PC-9 (cell line): Measurements from ENCODE around the gene MTRF1. TPM values are rescaled to one million over a fixed set of nuclear protein-coding genes. Genes with fewer than 3 reads are reported as not detected.

Experiments
- BruUV-seq: library from RNA; stranded (reverse); fragments of 400-500 nt; replicated peaks from 2 replicates; lab custom pipeline; 2021; lab: Mats Ljungman, UMichigan
- CTCF ChIA-PET: fragments of 300-600 bp; sonication (Branson Sonifier 250); formaldehyde crosslinking; loops from one replicate; lab custom pipeline; 2022; ENCODE audit warnings: antibody characterized with exemption; lab: Charles Lee
- POLR2A ChIA-PET: fragments of 300-600 bp; sonication (Branson Sonifier 250); formaldehyde crosslinking; loops from one replicate; lab custom pipeline; 2022; ENCODE audit warnings: antibody characterized with exemption; ENCODE audit not compliant: unreplicated experiment; lab: Charles Lee
- DNase-seq, 2 experiments: peaks; one replicate each; pipeline versions ENCODE4 v3.0.0 to v3.0.0-alpha.2; 2015 to 2022; ENCODE audit warnings: mixed read lengths in 1 of 2
- H2AFZ ChIP-seq: fragments of 200-600 bp; sonication (generic); 2 replicates; pipeline ENCODE4 v1.8.1; 2017; ENCODE audit warnings: antibody characterized with exemption
- H3F3A ChIP-seq: fragments of 200-600 bp; sonication (generic); 2 replicates; pipeline ENCODE4 v1.8.1; 2017; ENCODE audit warnings: antibody characterized with exemption, mild to moderate bottlenecking, low read depth; ENCODE audit not compliant: insufficient read depth
- H3K27ac ChIP-seq: fragments of 200-600 bp; sonication (generic); 2 replicates; pipeline ENCODE4 v1.6.1; 2016; ENCODE audit warnings: mixed run types
- H3K27me3 ChIP-seq: fragments of 200-600 bp; sonication (generic); 2 replicates; pipeline ENCODE4 v1.6.1; 2016; ENCODE audit warnings: low read depth, mixed run types; ENCODE audit not compliant: insufficient read depth
- H3K36me3 ChIP-seq: fragments of 200-600 bp; sonication (generic); 2 replicates; pipeline ENCODE4 v1.6.1; 2016; ENCODE audit warnings: low read depth, mixed run types
- H3K4me1 ChIP-seq: fragments of 200-600 bp; sonication (generic); replicated peaks from 2 replicates; pipeline ENCODE4 v1.6.1; 2016; ENCODE audit warnings: mixed run types; ENCODE audit not compliant: insufficient read depth
- H3K4me2 ChIP-seq: fragments of 200-600 bp; sonication (generic); 2 replicates; pipeline ENCODE4 v1.6.1; 2017; ENCODE audit warnings: mixed run types
- H3K4me3 ChIP-seq: fragments of 200-600 bp; sonication (generic); 2 replicates; pipeline ENCODE4 v1.6.1; 2016; ENCODE audit warnings: mixed run types
- H3K79me2 ChIP-seq: fragments of 200-600 bp; sonication (generic); 2 replicates; pipeline ENCODE4 v1.6.1; 2017; ENCODE audit warnings: low read depth, mixed run types
- H3K9me2 ChIP-seq: fragments of 200-600 bp; sonication (generic); 2 replicates; pipeline ENCODE4 v1.8.1; 2017; ENCODE audit warnings: mild to moderate bottlenecking; ENCODE audit not compliant: insufficient read depth
- H3K9me3 ChIP-seq: fragments of 200-600 bp; sonication (generic); 2 replicates; pipeline ENCODE4 v1.8.1; 2016; ENCODE audit warnings: low read depth; ENCODE audit not compliant: insufficient read depth
- H4K20me1 ChIP-seq: fragments of 200-600 bp; sonication (generic); 2 replicates; pipeline ENCODE4 v1.8.1; 2017; ENCODE audit not compliant: insufficient read depth
- CTCF ChIP-seq: fragments of 200-600 bp; sonication (generic); conservative IDR thresholded peaks from 2 replicates; pipeline ENCODE4 v1.6.1; 2017; ENCODE audit warnings: mixed run types, antibody characterized with exemption, mild to moderate bottlenecking, moderate library complexity
- EZH2 ChIP-seq: fragments of 200-600 bp; sonication (generic); IDR thresholded peaks from 2 replicates; pipeline ENCODE4 v1.8.0; 2017; ENCODE audit warnings: antibody characterized with exemption, low read depth
- intact Hi-C: fragments of 100-400 bp; cut with micrococcal nuclease; formaldehyde crosslinking; loops from one replicate; pipeline ENCODE4 v1.10.0; 2022; ENCODE audit not compliant: unreplicated experiment
- total RNA-seq: library from RNA; stranded (reverse); gene quantifications from 2 replicates; pipeline ENCODE4 v1.2.3, GENCODE V29; 2021

Gene MTRF1
- total RNA-seq, 1 experiment from 2014 or later: 15.8 TPM

- TF ChIP-seq EZH2: no peak
- no peak for TF ChIP-seq CTCF
- BruUV-seq: TSS peak; percentile 43
- Histone ChIP-seq H3K9me3 (no peaks in the 10 kb centered on the region), H3K4me2 (peak overlapping the region; percentile 89), H3K4me1 (0 out of 2 replicates have a peak, but pooled peaks cover 16% of the 10 kb centered on the region), H3K9me2 (no peaks in the 10 kb centered on the region), H2AFZ (peak overlapping the region; percentile 96), H4K20me1 (no peaks in the 10 kb centered on the region; the same call in 1 of the 2 replicates), H3K27me3 (no peaks in the 10 kb centered on the region), H3K27ac (peak overlapping the region; percentile 49; the same call in 1 of the 2 replicates), H3K79me2 (peaks cover 56% of the 10 kb centered on the region), H3K4me3 (peak overlapping the region; percentile 96), H3F3A (no peaks in the 10 kb centered on the region), H3K36me3 (no peaks in the 10 kb centered on the region)
- peak in 1 of 2 experiments; percentile 23 for DNase-seq
- CTCF ChIA-PET: no interaction called here
- POLR2A ChIA-PET: no interaction called here
- intact Hi-C loops: loop anchor here (2.0 kb wide), 1 partner anchor 49 kb away; the partner anchor contains the start of gene MTRF1
These were observed 48.2 kb upstream of the MTRF1 start for GRCh38 chr13:41311406-41312175.

GRCh38 chr13:41310963-41311405 lies 47.6 kb upstream of the MTRF1 start, which contains the start of gene NAA16:
TSS of gene NAA16 (plus strand) at chr13:41311267. CDS start at chr13:41311529, 262 bp downstream.
- CTCF ChIA-PET: no interaction called here
- intact Hi-C loops: loop anchor here (2.0 kb wide), 1 partner anchor 48 kb away; the partner anchor contains the start of gene MTRF1
- TF ChIP-seq CTCF (no peak), EZH2 (no peak)
- Histone ChIP-seq H3K27me3 (no peaks in the 10 kb centered on the region), H3K27ac (peak within 1 kb of the TSS; percentile 49; the same call in 1 of the 2 replicates), H3K4me3 (peak within 1 kb of the TSS; percentile 96), H3K79me2 (peaks cover 50% of the 10 kb centered on the region), H3K4me1 (0 out of 2 replicates have a peak, but pooled peaks cover 16% of the 10 kb centered on the region), H3K9me3 (no peaks in the 10 kb centered on the region), H3K9me2 (no peaks in the 10 kb centered on the region), H2AFZ (peak within 1 kb of the TSS; percentile 96), H3K4me2 (peak within 1 kb of the TSS; percentile 89), H3F3A (no peaks in the 10 kb centered on the region), H4K20me1 (no peaks in the 10 kb centered on the region; the same call in 1 of the 2 replicates), H3K36me3 (no peaks in the 10 kb centered on the region)
- no TSS peak for BruUV-seq
- DNase-seq: peak; percentile 75 to 85
- POLR2A ChIA-PET: no interaction called here

- DNase-seq: no peak
- Histone ChIP-seq H2AFZ (no peak overlapping the region), H3K9me2 (no peaks in the 10 kb centered on the region), H3K36me3 (no peaks in the 10 kb centered on the region), H3K4me3 (no peak overlapping the region), H3K27me3 (no peaks in the 10 kb centered on the region), H3K4me2 (no peak overlapping the region), H3K9me3 (no peaks in the 10 kb centered on the region), H3F3A (no peaks in the 10 kb centered on the region), H3K27ac (no peak overlapping the region), H3K79me2 (peaks cover 21% of the 10 kb centered on the region), H3K4me1 (0 out of 2 replicates have a peak, but pooled peaks cover 3% of the 10 kb centered on the region), H4K20me1 (no peaks in the 10 kb centered on the region)
- BruUV-seq: no TSS peak
- TF ChIP-seq EZH2: no peak
- no peak for TF ChIP-seq CTCF
- POLR2A ChIA-PET: no interaction called here
- CTCF ChIA-PET: no interaction called here
- intact Hi-C loops: no loop called here
These were observed 44.7 kb upstream of the MTRF1 start for GRCh38 chr13:41307884-41308640.
